MM.1S (cell line): ENCODE data around the gene BCOR.

Experiments
- DNase-seq: peaks from one replicate; pipeline ENCODE4 v3.0.0-alpha.2; 2015
- H2AFZ ChIP-seq: fragments of 300-600 bp; sonication (generic); 2 replicates; pipeline ENCODE4 v1.6.0; 2016; ENCODE audit warnings: antibody characterized with exemption, low read length
- H3F3A ChIP-seq: fragments of 300-600 bp; sonication (generic); 2 replicates; pipeline ENCODE4 v1.6.1; 2016; ENCODE audit warnings: mild to moderate bottlenecking, antibody characterized with exemption, low read length, moderate library complexity, mixed read lengths; ENCODE audit not compliant: insufficient read depth
- H3K27ac ChIP-seq: fragments of 300-600 bp; sonication (generic); 2 replicates; pipeline ENCODE4 v1.5.1; 2016; ENCODE audit warnings: mild to moderate bottlenecking, low read length
- H3K27me3 ChIP-seq: fragments of 300-600 bp; sonication (generic); replicated peaks from 2 replicates; pipeline ENCODE4 v1.6.0; 2016; ENCODE audit warnings: low read length; ENCODE audit not compliant: insufficient read depth
- H3K36me3 ChIP-seq: fragments of 300-600 bp; sonication (generic); replicated peaks from 2 replicates; pipeline ENCODE4 v1.6.1; 2016; ENCODE audit warnings: mild to moderate bottlenecking, low read length, mixed read lengths; ENCODE audit not compliant: insufficient read depth
- H3K4me1 ChIP-seq: fragments of 300-600 bp; sonication (generic); 2 replicates; pipeline ENCODE4 v1.6.1; 2016; ENCODE audit warnings: low read length, mixed read lengths
- H3K4me2 ChIP-seq: fragments of 300-600 bp; sonication (generic); 2 replicates; pipeline ENCODE4 v1.6.0; 2016; ENCODE audit warnings: low read depth, low read length
- H3K4me3 ChIP-seq: fragments of 300-600 bp; sonication (generic); 2 replicates; pipeline ENCODE4 v1.5.1; 2016; ENCODE audit warnings: low read length, mixed read lengths
- H3K79me2 ChIP-seq: fragments of 300-600 bp; sonication (generic); 2 replicates; pipeline ENCODE4 v1.6.1; 2016; ENCODE audit warnings: mixed run types, low read length, mixed read lengths
- H3K9ac ChIP-seq: fragments of 300-600 bp; sonication (generic); 2 replicates; pipeline ENCODE4 v1.6.1; 2016; ENCODE audit warnings: low read length, mixed read lengths
- H3K9me2 ChIP-seq: fragments of 300-600 bp; sonication (generic); replicated peaks from 2 replicates; pipeline ENCODE4 v1.6.1; 2016; ENCODE audit warnings: mild to moderate bottlenecking, low read length, mixed read lengths; ENCODE audit not compliant: insufficient read depth
- H3K9me3 ChIP-seq: fragments of 300-600 bp; sonication (generic); replicated peaks from 2 replicates; pipeline ENCODE4 v1.6.1; 2016; ENCODE audit warnings: mild to moderate bottlenecking, low read length, mixed read lengths; ENCODE audit not compliant: insufficient read depth
- H4K20me1 ChIP-seq: fragments of 300-600 bp; sonication (generic); 2 replicates; pipeline ENCODE4 v1.6.1; 2016; ENCODE audit warnings: mild to moderate bottlenecking, low read length, moderate library complexity, mixed read lengths; ENCODE audit not compliant: insufficient read depth
- CTCF ChIP-seq: fragments of 300-600 bp; sonication (generic); IDR thresholded peaks from 2 replicates; pipeline ENCODE4 v1.5.1; 2016; ENCODE audit warnings: antibody characterized with exemption, low read length, mixed read lengths
- EZH2 ChIP-seq: fragments of 300-600 bp; sonication (generic); optimal IDR thresholded peaks from 2 replicates; pipeline ENCODE3; 2017; ENCODE audit warnings: low read depth, mild to moderate bottlenecking, antibody characterized with exemption, low read length, mixed read lengths
- EZH2phosphoT487 ChIP-seq: fragments of 300-600 bp; sonication (generic); IDR thresholded peaks from 2 replicates; pipeline ENCODE4 v1.6.1; 2018; ENCODE audit warnings: antibody characterized with exemption, low read length

The BCOR gene

GRCh38 chrX:40008791-40009461 is 88.8 kb downstream of the BCOR start:
- no peak overlapping the region for H3K27ac ChIP-seq
- H3K4me2 ChIP-seq: no peak overlapping the region
- no peak for TF ChIP-seq EZH2
- no peak for TF ChIP-seq CTCF
- TF ChIP-seq EZH2phosphoT487: no peak
- no peaks in the 10 kb centered on the region for H3K36me3 ChIP-seq
- H3F3A ChIP-seq: peaks cover 9% of the 10 kb centered on the region; the same call in 1 of the 2 replicates
- no peaks in the 10 kb centered on the region for H4K20me1 ChIP-seq
- no peak overlapping the region for H3K4me3 ChIP-seq
- H3K4me1 ChIP-seq: no peaks in the 10 kb centered on the region
- H3K79me2 ChIP-seq: no peaks in the 10 kb centered on the region
- H3K9me3 ChIP-seq: no peaks in the 10 kb centered on the region
- no peak overlapping the region for H2AFZ ChIP-seq
- DNase-seq: no peak
- no peaks in the 10 kb centered on the region for H3K9me2 ChIP-seq
- no peak overlapping the region for H3K9ac ChIP-seq
- no peaks in the 10 kb centered on the region for H3K27me3 ChIP-seq

GRCh38 chrX:40007756-40008705 is 89.7 kb downstream of the BCOR start:
- H3K4me3 ChIP-seq: no peak overlapping the region
- no peak overlapping the region for H3K27ac ChIP-seq
- no peak overlapping the region for H3K4me2 ChIP-seq

GRCh38 chrX:40007131-40007755 is 90.5 kb downstream of the BCOR start:
- Histone ChIP-seq H3F3A (no peaks in the 10 kb centered on the region), H3K4me2 (no peak overlapping the region), H4K20me1 (no peaks in the 10 kb centered on the region), H2AFZ (no peak overlapping the region), H3K9me2 (no peaks in the 10 kb centered on the region), H3K9me3 (no peaks in the 10 kb centered on the region), H3K79me2 (no peaks in the 10 kb centered on the region), H3K27ac (no peak overlapping the region), H3K4me3 (no peak overlapping the region), H3K9ac (no peak overlapping the region), H3K4me1 (no peaks in the 10 kb centered on the region), H3K36me3 (no peaks in the 10 kb centered on the region), H3K27me3 (no peaks in the 10 kb centered on the region)
- DNase-seq: no peak
- no peak for TF ChIP-seq CTCF
- TF ChIP-seq EZH2phosphoT487: no peak
- TF ChIP-seq EZH2: no peak

More at GRCh38 chrX:40007756-40008705, 89.7 kb downstream of the BCOR start:
- no peaks in the 10 kb centered on the region for H3K36me3 ChIP-seq
- H3K27me3 ChIP-seq: no peaks in the 10 kb centered on the region
- H3K9ac ChIP-seq: no peak overlapping the region
- DNase-seq: no peak
- H3F3A ChIP-seq: peaks cover 2% of the 10 kb centered on the region; the same call in 1 of the 2 replicates
- H4K20me1 ChIP-seq: no peaks in the 10 kb centered on the region
- no peaks in the 10 kb centered on the region for H3K9me3 ChIP-seq
- H3K4me1 ChIP-seq: no peaks in the 10 kb centered on the region
- TF ChIP-seq EZH2: no peak
- TF ChIP-seq EZH2phosphoT487: no peak
- no peak for TF ChIP-seq CTCF
- H2AFZ ChIP-seq: no peak overlapping the region
- H3K9me2 ChIP-seq: no peaks in the 10 kb centered on the region
- H3K79me2 ChIP-seq: no peaks in the 10 kb centered on the region
